Measurements from ENCODE around the gene IARS1. TPM values are rescaled to one million over a fixed set of nuclear protein-coding genes. Genes with fewer than 3 reads are reported as not detected.

Gene IARS1
- total and polyA plus RNA-seq, 2 of the 13 experiments (the other 11 are each of a cell fraction or from before 2014, with no cell fraction given): 55.9 to 185 TPM

GRCh38 chr9:92333282-92333634 lies 39.8 kb upstream of the IARS1 start:
- intact Hi-C loops (cut with micrococcal nuclease; ENCODE audit: unreplicated experiment): no loop called here
- Histone ChIP-seq H3K9me3 (ENCODE audit: low read length) (no peaks in the 10 kb centered on the region), H3K4me2 (ENCODE audit: low read depth, low read length) (no peak overlapping the region), H3K27ac (ENCODE audit: extremely low read length, insufficient read depth, low read length) (no peak overlapping the region), H2AFZ (ENCODE audit: low read length) (no peak overlapping the region), H3K4me3 (replicated peaks in 1 of 3; ENCODE audit: insufficient read depth in 1 of 3, low read depth in 2 of 3, low read length in 3 of 3) (no peak overlapping the region), H4K20me1 (ENCODE audit: insufficient read depth, low read length) (no peaks in the 10 kb centered on the region), H3K27me3 (ENCODE audit: control insufficient read depth in 1 of 2, insufficient read depth in 2 of 2, low read length in 2 of 2) (no peaks in the 10 kb centered on the region), H3K36me3 (replicated peaks in 1 of 2; ENCODE audit: control insufficient read depth in 1 of 2, insufficient read depth in 2 of 2, low read length in 2 of 2) (peaks cover 0 to 7% of the 10 kb centered on the region in 2 experiments; a peak in 2 of 5 replicates), H3K9ac (ENCODE audit: insufficient read depth, low read depth, low read length) (no peak overlapping the region), H3K4me1 (ENCODE audit: insufficient read depth, low read length) (peaks cover 1% of the 10 kb centered on the region; the same call in 1 of the 2 replicates), H3K79me2 (ENCODE audit: insufficient read depth, low read length) (no peaks in the 10 kb centered on the region)
- ChIA-PET POLR2A (no interaction called here), CTCF (ENCODE audit: low intra/inter-chr PET ratio, low total read pairs) (no interaction called here)
- in situ Hi-C loops (cut with HindIII; ENCODE audit: extremely low pct_ligation_motif_present, low pct_unique_long_range_greater_than_20kb): no loop called here
- no peak for ATAC-seq
- no TSS peak for BruUV-seq (replicated peaks)
- FAIRE-seq: no peak
- DNase-seq (ENCODE audit: low spot score): no peak
- 96% methylated on average over 2 of the region's 2 CpGs for WGBS (ENCODE audit: low lambda C conversion rate)
- TF ChIP-seq ZNF326 (CRISPR knock-in tag; IDR thresholded peaks at IDR 0.05; ENCODE audit: borderline replicate concordance) (no peak), ARNT2 (CRISPR knock-in tag; IDR thresholded peaks at IDR 0.05; ENCODE audit: low read depth) (no peak), ZNF557 (CRISPR knock-in tag; IDR thresholded peaks at IDR 0.05) (no peak), PAX8 (CRISPR knock-in tag; IDR thresholded peaks at IDR 0.05; ENCODE audit: borderline replicate concordance) (no peak), ZNF180 (CRISPR knock-in tag; IDR thresholded peaks at IDR 0.05; ENCODE audit: borderline replicate concordance, low read depth) (no peak), DBP (CRISPR knock-in tag; IDR thresholded peaks at IDR 0.05; ENCODE audit: not compliant biosample characterization) (no peak), ZBED4 (CRISPR knock-in tag; IDR thresholded peaks at IDR 0.05; ENCODE audit: borderline replicate concordance) (no peak), RNF219 (CRISPR knock-in tag; IDR thresholded peaks at IDR 0.05) (no peak), ZNF629 (CRISPR knock-in tag; conservative IDR thresholded peaks at IDR 0.05) (no peak), HDAC6 (IDR thresholded peaks at IDR 0.05; ENCODE audit: low read depth, low read length) (no peak), MAX (IDR thresholded peaks at IDR 0.05) (no peak), SRSF9 (IDR thresholded peaks at IDR 0.05; ENCODE audit: borderline replicate concordance, insufficient read depth, low read depth, low read length, poor library complexity, severe bottlenecking) (no peak), KLF15 (CRISPR knock-in tag; IDR thresholded peaks at IDR 0.05; ENCODE audit: borderline replicate concordance) (no peak), TAF1 (CRISPR knock-in tag; IDR thresholded peaks at IDR 0.05) (no peak), ZKSCAN8 (CRISPR knock-in tag; IDR thresholded peaks at IDR 0.05; ENCODE audit: borderline replicate concordance) (no peak)
